ENCODE measurements around the gene PTH2R. TPM values are rescaled to one million over a fixed set of nuclear protein-coding genes. Genes with fewer than 3 reads are reported as not detected.
A peak's percentile ranks its signal among the peaks of the same experiment; 100 is the strongest.

Gene PTH2R
- total RNA-seq, 1 donor from 2014 or later = not detected

- Mint-ChIP-seq H3K27ac (ENCODE audit: unreplicated experiment) (peak overlapping the region; percentile 54), H3K4me1 (peaks cover 28% of the 10 kb centered on the region), H3K27me3 (ENCODE audit: low read depth) (no peaks in the 10 kb centered on the region), H3K36me3 (ENCODE audit: low read depth) (no peaks in the 10 kb centered on the region), H3K4me3 (no peak overlapping the region), H3K9me3 (no peaks in the 10 kb centered on the region)
- no peak for TF ChIP-seq CTCF (conservative IDR thresholded peaks at IDR 0.05)
- no peak for DNase-seq (ENCODE audit: low read depth, low spot score)
These were observed 83.1 kb downstream of the PTH2R start for GRCh38 chr2:208489687-208490086.

- no peak overlapping the region for H3K4me3 Mint-ChIP-seq
- no peaks in the 10 kb centered on the region for H3K9me3 Mint-ChIP-seq
- peaks cover 28% of the 10 kb centered on the region for H3K4me1 Mint-ChIP-seq
- no peak for DNase-seq (ENCODE audit: low read depth, low spot score)
- H3K27me3 Mint-ChIP-seq (ENCODE audit: low read depth) = no peaks in the 10 kb centered on the region
- no peak for TF ChIP-seq CTCF (conservative IDR thresholded peaks at IDR 0.05)
- H3K27ac Mint-ChIP-seq (ENCODE audit: unreplicated experiment) = no peak overlapping the region
- H3K36me3 Mint-ChIP-seq (ENCODE audit: low read depth) = no peaks in the 10 kb centered on the region
These were observed 83.9 kb downstream of the PTH2R start for GRCh38 chr2:208490492-208490891.

GRCh38 chr2:208491641-208492040 is 85.0 kb downstream of the PTH2R start:
- no peak overlapping the region for H3K27ac Mint-ChIP-seq (ENCODE audit: unreplicated experiment)
- H3K4me1 Mint-ChIP-seq = peaks cover 28% of the 10 kb centered on the region
- TF ChIP-seq CTCF (conservative IDR thresholded peaks at IDR 0.05) = no peak
- H3K27me3 Mint-ChIP-seq (ENCODE audit: low read depth) = no peaks in the 10 kb centered on the region
- H3K4me3 Mint-ChIP-seq = no peak overlapping the region
- DNase-seq (ENCODE audit: low read depth, low spot score) = no peak
- H3K36me3 Mint-ChIP-seq (ENCODE audit: low read depth) = no peaks in the 10 kb centered on the region
- no peaks in the 10 kb centered on the region for H3K9me3 Mint-ChIP-seq

- no peak overlapping the region for H3K27ac Mint-ChIP-seq (ENCODE audit: unreplicated experiment)
- no peak overlapping the region for H3K4me3 Mint-ChIP-seq
- no peaks in the 10 kb centered on the region for H3K36me3 Mint-ChIP-seq (ENCODE audit: low read depth)
- no peak for DNase-seq (ENCODE audit: low read depth, low spot score)
- peaks cover 28% of the 10 kb centered on the region for H3K4me1 Mint-ChIP-seq
- TF ChIP-seq CTCF (conservative IDR thresholded peaks at IDR 0.05) = no peak
- H3K27me3 Mint-ChIP-seq (ENCODE audit: low read depth) = no peaks in the 10 kb centered on the region
- H3K9me3 Mint-ChIP-seq = no peaks in the 10 kb centered on the region
These were observed 85.5 kb downstream of the PTH2R start for GRCh38 chr2:208492069-208492468.

- H3K27ac Mint-ChIP-seq (ENCODE audit: unreplicated experiment) = no peak overlapping the region
- no peak for DNase-seq (ENCODE audit: low read depth, low spot score)
- no peaks in the 10 kb centered on the region for H3K27me3 Mint-ChIP-seq (ENCODE audit: low read depth)
- no peak overlapping the region for H3K4me3 Mint-ChIP-seq
- TF ChIP-seq CTCF (conservative IDR thresholded peaks at IDR 0.05) = no peak
- H3K36me3 Mint-ChIP-seq (ENCODE audit: low read depth) = no peaks in the 10 kb centered on the region
- H3K4me1 Mint-ChIP-seq = peaks cover 27% of the 10 kb centered on the region
- H3K9me3 Mint-ChIP-seq = no peaks in the 10 kb centered on the region
These were observed 86.6 kb downstream of the PTH2R start for GRCh38 chr2:208493186-208493585.

- Mint-ChIP-seq H3K4me1 (peaks cover 10% of the 10 kb centered on the region), H3K36me3 (ENCODE audit: low read depth) (no peaks in the 10 kb centered on the region), H3K9me3 (no peaks in the 10 kb centered on the region), H3K4me3 (no peak overlapping the region), H3K27ac (ENCODE audit: unreplicated experiment) (no peak overlapping the region), H3K27me3 (ENCODE audit: low read depth) (no peaks in the 10 kb centered on the region)
- TF ChIP-seq CTCF (conservative IDR thresholded peaks at IDR 0.05) = no peak
- no peak for DNase-seq (ENCODE audit: low read depth, low spot score)
These were observed 89.5 kb downstream of the PTH2R start for GRCh38 chr2:208496129-208496528.

All from neural crest cell (in vitro differentiated cells).